ENCODE results near the gene NUDT5.
"Not testable (repeated sequence)": the region's sequence is repeated elsewhere in the genome, so short reads cannot be mapped to it uniquely, and the experiment has no call there.

Gene NUDT5

GRCh38 chr10:12202226-12202625, 6.5 kb upstream of the NUDT5 start:
- DNase-seq = no peak

GRCh38 chr10:12201543-12201942, 5.9 kb upstream of the NUDT5 start:
- DNase-seq = no peak

- DNase-seq = no peak
Measured at GRCh38 chr10:12200850-12201249, 5.2 kb upstream of the NUDT5 start.

GRCh38 chr10:12198156-12198555, 2.5 kb upstream of the NUDT5 start:
- DNase-seq = no peak

GRCh38 chr10:12196531-12197211, 980 bp upstream of the NUDT5 start:
- DNase-seq = no peak

GRCh38 chr10:12195281-12195602, 449 bp downstream of the NUDT5 start:
- DNase-seq = no peak

- DNase-seq = no peak
Measured at GRCh38 chr10:12194752-12195271, 879 bp downstream of the NUDT5 start.

- DNase-seq = no peak
Measured at GRCh38 chr10:12193193-12193592, 2.5 kb downstream of the NUDT5 start.

- DNase-seq = no peak
Measured at GRCh38 chr10:12191715-12192114, 4.0 kb downstream of the NUDT5 start.

GRCh38 chr10:12189426-12189825, 6.3 kb downstream of the NUDT5 start:
- DNase-seq = no peak

- DNase-seq = no peak
Measured at GRCh38 chr10:12188656-12189055, 7.0 kb downstream of the NUDT5 start.

- no peak for DNase-seq
Measured at GRCh38 chr10:12187321-12187905, 8.3 kb downstream of the NUDT5 start.

- DNase-seq = peak in 1 of 2 experiments; percentile 13
Measured at GRCh38 chr10:12186323-12186722, 9.4 kb downstream of the NUDT5 start.

GRCh38 chr10:12184165-12184564, 11.5 kb downstream of the NUDT5 start:
- DNase-seq = no peak

- DNase-seq = no peak
Measured at GRCh38 chr10:12181065-12181775, 14.5 kb downstream of the NUDT5 start.

- no peak for DNase-seq
Measured at GRCh38 chr10:12180221-12180974, 15.3 kb downstream of the NUDT5 start.

- no peak for DNase-seq
Measured at GRCh38 chr10:12179606-12180170, 16.0 kb downstream of the NUDT5 start.

GRCh38 chr10:12177642-12178041, 18.0 kb downstream of the NUDT5 start:
- peak in 1 of 2 experiments; percentile 12 for DNase-seq

- DNase-seq = not testable (repeated sequence)
Measured at GRCh38 chr10:12171512-12171911, 24.2 kb downstream of the NUDT5 start.

GRCh38 chr10:12165999-12166775, 29.5 kb downstream of the NUDT5 start:
- no peak for DNase-seq

- DNase-seq = no peak
Measured at GRCh38 chr10:12165036-12165435, 30.7 kb downstream of the NUDT5 start.

- no peak for DNase-seq
Measured at GRCh38 chr10:12164085-12164484, 31.6 kb downstream of the NUDT5 start.

All from SW 1271 (cell line).